ENCODE results near the gene ECHDC3.

Gene ECHDC3

GRCh38 chr10:11783558-11783865 lies 41.3 kb downstream of the ECHDC3 start:
- DNase-seq (ENCODE audit: low spot score): no peak

GRCh38 chr10:11787374-11787773 lies 45.2 kb downstream of the ECHDC3 start:
- no peak for DNase-seq (ENCODE audit: low spot score)

- DNase-seq (ENCODE audit: low spot score): no peak
These were observed 45.7 kb downstream of the ECHDC3 start for GRCh38 chr10:11787846-11788245.

GRCh38 chr10:11789306-11789705 lies 47.1 kb downstream of the ECHDC3 start:
- no peak for DNase-seq (ENCODE audit: low spot score)

- DNase-seq (ENCODE audit: low spot score): no peak
These were observed 47.8 kb downstream of the ECHDC3 start for GRCh38 chr10:11789956-11790355.

- DNase-seq (ENCODE audit: low spot score): peak; percentile 29
These were observed 51.7 kb downstream of the ECHDC3 start for GRCh38 chr10:11793762-11794479.

- DNase-seq (ENCODE audit: low spot score): no peak
These were observed 52.4 kb downstream of the ECHDC3 start for GRCh38 chr10:11794566-11794965.

- DNase-seq (ENCODE audit: low spot score): no peak
These were observed 53.1 kb downstream of the ECHDC3 start for GRCh38 chr10:11795101-11795920.

GRCh38 chr10:11796474-11796873 lies 54.3 kb downstream of the ECHDC3 start:
- no peak for DNase-seq (ENCODE audit: low spot score)

GRCh38 chr10:11797281-11797680 lies 55.1 kb downstream of the ECHDC3 start:
- DNase-seq (ENCODE audit: low spot score): no peak

- peak; percentile 37 for DNase-seq (ENCODE audit: low spot score)
These were observed 55.9 kb downstream of the ECHDC3 start for GRCh38 chr10:11797847-11798633.

GRCh38 chr10:11798845-11799735 lies 56.9 kb downstream of the ECHDC3 start:
- peak; percentile 53 for DNase-seq (ENCODE audit: low spot score)

GRCh38 chr10:11799736-11800080 lies 57.5 kb downstream of the ECHDC3 start:
- DNase-seq (ENCODE audit: low spot score): no peak

GRCh38 chr10:11804336-11804735 lies 62.2 kb downstream of the ECHDC3 start:
- no peak for DNase-seq (ENCODE audit: low spot score)

GRCh38 chr10:11805792-11806191 lies 63.6 kb downstream of the ECHDC3 start:
- DNase-seq (ENCODE audit: low spot score): no peak

GRCh38 chr10:11806706-11807105 lies 64.5 kb downstream of the ECHDC3 start:
- DNase-seq (ENCODE audit: low spot score): no peak

- DNase-seq (ENCODE audit: low spot score): no peak
These were observed 66.6 kb downstream of the ECHDC3 start for GRCh38 chr10:11808808-11809207.

- no peak for DNase-seq (ENCODE audit: low spot score)
These were observed 68.2 kb downstream of the ECHDC3 start for GRCh38 chr10:11810313-11810766.

GRCh38 chr10:11810973-11811372 lies 68.8 kb downstream of the ECHDC3 start:
- no peak for DNase-seq (ENCODE audit: low spot score)

- DNase-seq (ENCODE audit: low spot score): no peak
These were observed 71.0 kb downstream of the ECHDC3 start for GRCh38 chr10:11813177-11813576.
